Measurements from ENCODE around the gene SLC24A3.

GRCh38 chr20:19493794-19494495 lies 281.5 kb downstream of the SLC24A3 start:
- TF ChIP-seq CTCF (conservative IDR thresholded peaks at IDR 0.05; ENCODE audit: low read length): no peak
- no peak for TF ChIP-seq EZH2phosphoT487 (IDR thresholded peaks at IDR 0.05; ENCODE audit: borderline replicate concordance, low read depth, low read length)

Data from OCI-LY7 (cell line).